Left cardiac atrium (tissue), 4 donors: ENCODE data around the gene NIPSNAP3A. TPM values are rescaled to one million over a fixed set of nuclear protein-coding genes. Genes with fewer than 3 reads are reported as not detected.

Source experiments
- ATAC-seq, 2 donors: fragments of 200-7000 bp; cut with Tn5 transposase; one replicate each; pipeline ENCODE4 v1.9.1; 2020; ENCODE audit warnings: mild to moderate bottlenecking in 2 of 2, moderate library complexity in 2 of 2
- DNase-seq: peaks from one replicate; pipeline ENCODE4 v3.0.0-alpha.2; 2020
- intact Hi-C, 2 donors: fragments of 100-400 bp; cut with DNase I; formaldehyde crosslinking; loops; one replicate each; pipeline versions ENCODE4 v1.14.1 to v1.15.1; 2022 to 2023
- total RNA-seq, 2 donors: library from RNA; stranded (reverse); fragmentation: NEBNext Ultra II Directional; extraction: Animal tissue kit (Norgen Biotek cat#: 25700); gene quantifications; one replicate each; pipeline ENCODE4 v1.2.1, GENCODE V29; 2021
- donor health status: DM: no; HTN: yes; CAD: no.
- donor health status: DM: no; HTN: yes; CAD: no; lungs with severe emphysema.
- donor health status: DM: yes; HTN: yes; CAD: no.
- donor health status: Dilated cardiomyopathy.

NIPSNAP3A gene
- total RNA-seq, 2 donors from 2014 or later = 15.4 to 20.3 TPM

GRCh38 chr9:104798209-104798995, 50.9 kb downstream of the NIPSNAP3A start:
- ATAC-seq = no peak
- intact Hi-C loops = no loop called here
- DNase-seq = no peak

- no peak for ATAC-seq
- DNase-seq = no peak
- intact Hi-C loops = no loop called here
These were observed 52.7 kb downstream of the NIPSNAP3A start for GRCh38 chr9:104800068-104800785.

GRCh38 chr9:104802110-104802509, 54.6 kb downstream of the NIPSNAP3A start:
- DNase-seq (no peak), ATAC-seq (no peak)
- intact Hi-C loops = no loop called here

- no peak for ATAC-seq
- intact Hi-C loops = no loop called here
These were observed 55.4 kb downstream of the NIPSNAP3A start for GRCh38 chr9:104802906-104803305.

GRCh38 chr9:104805441-104805840, 58.0 kb downstream of the NIPSNAP3A start:
- intact Hi-C loops = no loop called here
- no peak for DNase-seq
- no peak for ATAC-seq

More at GRCh38 chr9:104802906-104803305, 55.4 kb downstream of the NIPSNAP3A start:
- no peak for DNase-seq

- no peak for DNase-seq
- ATAC-seq = peak in 1 of 2 donors; percentile 41
- intact Hi-C loops = no loop called here
These were observed 60.6 kb downstream of the NIPSNAP3A start for GRCh38 chr9:104808035-104808614.

Other genes starting within 250 kb of the NIPSNAP3A start
- not detected for gene OR13F1, start 243.4 kb upstream of the NIPSNAP3A start, total RNA-seq
- gene OR13C4, start 220.5 kb upstream of the NIPSNAP3A start, total RNA-seq = not detected
- gene OR13C3, start 210.8 kb upstream of the NIPSNAP3A start, total RNA-seq = not detected
- not detected for gene OR13C8, start 178.5 kb upstream of the NIPSNAP3A start, total RNA-seq
- not detected for gene OR13C5, start 148.3 kb upstream of the NIPSNAP3A start, total RNA-seq
- not detected for gene OR13C2, start 142.1 kb upstream of the NIPSNAP3A start, total RNA-seq
- gene OR13C9, start 129.5 kb upstream of the NIPSNAP3A start, total RNA-seq = not detected
- gene OR13D1, start 53.2 kb upstream of the NIPSNAP3A start, total RNA-seq = not detected
- 10 to 100 TPM; 15.0 to 15.5 TPM for gene NIPSNAP3B, start 16.4 kb downstream of the NIPSNAP3A start, total RNA-seq
- gene ABCA1, start 180.5 kb downstream of the NIPSNAP3A start, total RNA-seq = 10 to 100 TPM in 1 of 2 donors, 1 to 10 TPM in 1; 8.3 to 19.8 TPM